ENCODE measurements around the gene ZFP36L2.
"Not testable (repeated sequence)": the region's sequence is repeated elsewhere in the genome, so short reads cannot be mapped to it uniquely, and the experiment has no call there.

The ZFP36L2 gene

DNA sequence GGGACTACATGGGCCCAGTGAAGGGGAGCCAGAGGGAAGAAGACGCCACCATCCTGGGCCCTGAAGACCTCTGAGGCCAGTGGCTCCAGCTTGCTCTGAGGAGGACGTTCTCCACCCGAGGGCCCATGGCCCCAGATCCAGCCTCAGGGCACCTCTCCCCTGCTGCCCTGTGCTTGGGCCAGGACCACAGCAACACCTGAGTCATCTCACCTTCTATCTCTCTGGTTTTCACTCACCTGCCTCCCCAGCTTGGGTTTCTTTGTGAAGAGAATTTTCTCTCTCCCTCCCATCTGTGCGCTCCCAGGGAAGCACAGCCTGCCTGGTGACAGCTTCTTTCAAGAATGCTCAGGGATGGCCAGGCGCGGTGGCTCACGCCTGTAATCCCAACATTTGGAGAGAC, 19.8 kb downstream of the ZFP36L2 start:
- DNase-seq = no peak

DNA sequence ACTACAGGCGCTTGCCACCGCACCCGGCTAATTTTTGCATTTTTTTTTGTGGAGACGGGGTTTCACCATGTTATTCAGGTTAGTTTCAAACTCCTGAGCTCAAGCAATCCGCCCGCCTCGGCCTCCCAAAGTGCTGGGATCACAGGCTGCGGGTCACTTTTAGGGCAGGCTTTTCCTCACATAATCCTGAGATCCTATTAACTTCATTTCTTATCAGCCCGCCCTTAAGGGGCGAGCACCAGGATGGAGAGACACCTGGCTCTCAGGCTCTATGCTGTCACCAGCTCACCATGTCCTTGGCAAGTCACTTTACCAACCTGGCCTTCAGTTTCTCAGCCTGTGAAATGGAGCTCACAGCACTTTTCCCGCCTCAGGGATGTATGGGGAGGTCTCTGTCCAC, 23.0 kb downstream of the ZFP36L2 start:
- no peak for DNase-seq

GRCh38 chr2:43202289-43202688, 24.1 kb downstream of the ZFP36L2 start:
- no peak for DNase-seq

GRCh38 chr2:43201497-43201896, 24.9 kb downstream of the ZFP36L2 start:
- no peak for DNase-seq

- no peak for DNase-seq
Observed at GRCh38 chr2:43201016-43201415, 25.4 kb downstream of the ZFP36L2 start.

DNA sequence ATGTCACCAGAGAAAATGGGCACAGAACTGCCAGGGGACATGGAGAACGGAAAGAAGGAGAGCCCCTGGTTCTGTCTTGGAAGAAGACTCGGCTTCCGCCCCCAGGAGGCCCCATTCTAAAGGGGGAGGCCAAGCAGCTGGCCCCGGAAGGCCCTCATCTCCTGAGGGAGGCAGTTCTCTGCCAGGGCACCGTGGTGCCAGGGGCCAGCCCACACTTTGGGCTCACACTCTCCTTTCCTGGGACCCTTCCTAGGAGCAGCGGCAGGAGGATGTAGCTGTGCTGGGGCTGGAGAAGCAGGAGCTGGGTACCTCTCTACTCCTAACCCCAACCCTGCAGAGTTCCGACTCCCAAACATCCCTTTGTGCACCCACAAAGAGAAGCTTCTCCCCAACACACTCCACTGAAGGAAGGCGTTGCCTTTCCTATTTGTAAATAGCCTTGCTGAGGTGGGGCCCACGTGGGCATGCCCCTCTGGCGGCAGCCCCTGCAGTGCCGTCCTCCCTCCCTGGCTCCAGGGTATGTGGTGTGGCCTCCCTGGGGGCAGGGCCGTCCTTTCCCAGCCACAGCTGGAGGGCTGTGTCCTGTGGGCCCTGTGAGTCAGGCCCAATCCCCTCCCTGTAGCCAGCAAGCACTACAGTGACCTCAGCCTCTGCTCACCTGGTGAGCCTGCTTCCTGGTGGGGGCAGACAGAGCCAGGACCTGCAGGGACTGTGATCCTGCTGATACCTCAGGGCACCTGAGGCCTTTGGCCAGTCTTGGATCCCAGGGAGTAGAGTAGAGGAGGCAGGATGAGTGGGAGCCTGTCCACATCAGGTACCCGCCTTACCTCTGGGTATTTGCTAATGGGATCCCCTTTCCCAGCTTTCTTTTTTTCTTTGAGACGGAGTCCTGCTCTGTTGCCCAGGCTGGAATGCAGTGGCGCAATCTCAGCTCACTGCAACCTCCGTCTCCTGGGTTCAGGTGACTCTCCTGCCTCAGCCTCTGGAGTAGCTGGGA, 26.6 kb downstream of the ZFP36L2 start:
- DNase-seq = no peak

DNA sequence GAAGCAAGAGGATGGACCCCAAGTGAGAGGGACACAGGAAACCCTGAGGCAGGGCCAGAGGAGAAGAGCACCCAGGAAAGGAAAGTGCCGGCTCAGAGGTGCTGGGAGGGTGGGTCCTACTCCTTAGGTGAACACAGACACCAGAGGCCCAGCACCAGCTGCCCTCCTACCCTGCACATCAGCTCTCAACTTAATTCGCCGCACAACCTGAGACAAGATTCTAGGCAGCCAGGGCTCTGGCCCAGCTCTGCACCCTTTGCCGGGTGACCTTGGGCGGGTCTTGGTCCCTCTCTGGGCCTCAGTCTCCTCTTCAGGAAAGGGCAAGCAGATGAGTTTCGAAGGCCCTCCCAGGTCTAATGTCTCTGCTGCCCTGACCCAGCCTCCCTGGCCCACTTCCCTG, 28.1 kb downstream of the ZFP36L2 start:
- DNase-seq = no peak

- DNase-seq = no peak
Observed at GRCh38 chr2:43197588-43197896, 28.9 kb downstream of the ZFP36L2 start.

DNA sequence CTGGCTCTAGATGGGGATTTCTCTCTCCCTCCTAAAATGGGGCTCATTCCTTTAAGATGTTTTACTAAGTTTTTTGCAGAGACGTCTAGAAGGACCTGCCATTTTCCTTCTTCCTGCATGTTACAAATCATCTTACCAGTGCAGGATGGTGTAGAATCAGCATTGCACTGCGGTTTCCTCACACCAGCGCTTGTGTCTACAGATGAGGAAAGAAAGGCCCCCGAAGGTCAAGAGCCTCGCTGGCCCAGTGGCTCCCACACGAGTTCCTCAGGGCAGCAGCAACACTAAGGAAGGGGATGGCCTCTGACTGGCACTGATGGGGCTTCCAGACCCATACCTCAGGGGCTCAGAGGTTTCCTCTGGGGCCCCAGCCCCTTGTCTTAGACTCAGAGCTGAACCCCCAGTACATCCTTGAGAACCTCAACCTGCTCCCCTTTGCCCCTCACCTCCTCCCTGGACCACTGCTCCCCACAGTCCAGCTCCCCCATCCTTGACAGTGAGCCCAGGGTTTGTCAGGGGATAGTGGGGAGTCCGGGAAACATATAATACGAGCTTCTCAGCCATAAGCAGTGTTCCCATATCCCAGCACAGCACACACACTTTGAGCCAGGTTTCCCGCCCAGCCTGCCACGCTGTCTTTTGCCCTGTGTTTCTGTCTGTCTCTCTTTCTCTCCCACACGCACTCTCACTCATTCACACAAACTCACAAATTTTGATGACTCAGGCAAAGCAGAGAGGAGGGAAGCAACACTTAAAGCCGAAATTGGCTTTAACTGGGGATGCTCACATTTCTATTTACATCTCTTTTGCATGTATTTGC, 29.4 kb downstream of the ZFP36L2 start:
- DNase-seq = no peak

- DNase-seq = no peak
Observed at GRCh38 chr2:43194121-43194869, 32.1 kb downstream of the ZFP36L2 start.

DNA sequence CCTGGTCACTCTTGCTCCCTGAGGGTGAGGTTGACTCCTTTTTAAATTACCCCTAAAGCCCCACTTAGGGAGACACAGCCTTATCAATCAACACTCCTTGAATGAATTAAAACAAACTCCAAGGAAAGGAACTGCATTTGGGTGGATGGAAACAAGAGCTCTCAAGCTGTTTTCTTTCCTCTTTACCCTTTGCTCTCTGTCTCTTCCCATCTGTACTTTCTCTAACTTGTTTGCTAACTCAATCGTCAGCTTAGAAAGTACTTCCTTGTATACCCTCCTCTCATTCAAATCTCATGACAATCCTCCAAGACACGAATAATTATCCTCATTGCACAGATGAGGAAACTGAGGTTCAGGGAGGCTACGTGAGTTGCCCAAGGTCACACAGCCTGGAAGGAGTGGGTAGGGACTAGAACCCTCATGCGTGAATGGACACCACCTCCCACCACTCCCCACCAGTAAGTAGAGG, 32.7 kb downstream of the ZFP36L2 start:
- DNase-seq = no peak

DNA sequence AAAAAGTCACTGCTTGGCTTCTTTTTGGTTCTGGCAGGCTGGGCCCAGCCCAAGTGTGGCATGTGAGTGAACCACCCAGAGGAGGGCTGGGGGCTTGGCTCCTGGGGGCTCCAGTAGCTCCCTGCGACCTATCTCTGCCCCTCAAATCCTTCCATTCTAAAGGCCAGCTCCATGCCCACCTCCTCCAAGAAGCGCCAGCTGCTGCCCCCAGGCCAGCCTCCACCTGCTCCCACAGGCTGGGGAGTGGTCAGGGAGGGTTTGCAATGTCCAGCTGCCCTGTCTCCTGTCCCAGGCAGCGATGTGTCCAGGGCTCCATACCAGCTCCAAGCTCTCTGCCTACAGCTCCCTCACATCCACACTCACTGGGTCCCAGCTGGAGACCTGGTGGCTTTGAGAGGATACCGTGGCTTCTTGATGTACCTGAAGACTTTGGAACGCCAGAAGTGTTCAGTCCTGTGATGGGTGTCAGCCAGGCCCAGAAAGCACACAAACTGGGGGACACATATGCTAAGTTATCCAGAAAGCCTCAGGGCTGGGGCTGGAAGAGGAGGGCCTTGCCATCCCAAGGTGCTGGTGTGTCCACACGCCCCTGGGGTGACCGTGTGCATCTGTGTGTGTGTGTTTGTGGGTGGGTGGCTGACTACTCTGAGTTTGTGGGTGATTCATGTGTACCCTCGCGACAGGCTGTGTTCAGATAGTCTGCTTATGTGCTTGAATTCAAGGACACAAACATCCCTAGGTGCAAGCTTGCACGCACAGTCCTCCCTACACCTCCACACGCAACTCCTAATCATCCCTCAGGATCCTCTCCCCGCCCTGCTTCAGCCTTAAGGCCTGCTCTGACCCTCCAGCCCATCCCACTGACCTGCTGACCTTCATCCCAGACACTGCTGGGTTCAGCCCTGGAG, 33.4 kb downstream of the ZFP36L2 start:
- DNase-seq = no peak

DNA sequence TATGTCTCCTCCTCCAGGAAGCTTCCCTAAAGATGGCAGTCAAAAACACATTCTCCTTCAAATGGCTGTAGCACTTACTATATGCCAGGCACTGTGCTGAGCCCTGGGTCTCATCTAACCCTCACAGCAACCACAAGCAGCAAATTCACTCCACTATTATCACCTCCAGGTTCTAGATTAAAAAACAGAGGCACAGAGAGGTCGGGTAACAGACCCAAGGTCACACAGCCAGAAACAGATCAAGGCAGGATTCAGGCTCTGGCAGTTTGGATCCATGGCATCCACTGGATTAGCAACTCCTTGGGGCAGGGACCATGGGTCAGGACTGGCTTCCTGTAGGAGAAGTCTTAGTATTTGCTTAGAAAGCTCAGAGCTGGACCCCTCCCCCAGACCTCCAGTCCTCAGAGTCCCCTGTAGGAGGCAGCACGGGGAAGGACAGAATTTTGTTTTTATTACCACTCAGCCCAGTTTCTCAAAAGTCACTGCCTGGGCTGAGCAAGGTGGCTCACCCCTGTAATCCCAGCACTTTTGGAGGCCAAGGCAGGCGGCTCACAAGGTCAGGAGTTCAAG, 34.4 kb downstream of the ZFP36L2 start:
- DNase-seq = no peak

- DNase-seq = no peak
Observed at GRCh38 chr2:43190311-43191052, 35.9 kb downstream of the ZFP36L2 start.

DNA sequence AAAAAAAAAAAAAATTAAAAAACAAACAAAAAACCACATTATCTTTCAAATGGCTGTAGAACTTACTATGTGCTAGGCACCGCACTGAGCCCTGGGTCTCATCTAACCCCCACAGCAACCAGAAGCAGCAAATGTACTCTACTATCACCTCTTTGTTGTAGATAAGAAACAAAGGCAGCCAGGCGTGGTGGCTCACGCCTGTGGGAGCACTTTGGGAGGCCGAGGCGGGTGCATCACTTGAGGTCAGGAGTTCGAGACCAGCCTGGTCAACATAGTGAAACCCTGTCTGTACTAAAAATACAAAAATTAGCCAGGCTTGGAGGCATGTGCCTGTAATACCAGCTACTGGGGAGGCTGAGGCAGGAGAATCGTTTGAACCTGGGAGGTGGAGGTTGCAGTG, 36.5 kb downstream of the ZFP36L2 start:
- DNase-seq = not testable (repeated sequence)

GRCh38 chr2:43188561-43189386, 37.6 kb downstream of the ZFP36L2 start:
- no peak for DNase-seq

DNA sequence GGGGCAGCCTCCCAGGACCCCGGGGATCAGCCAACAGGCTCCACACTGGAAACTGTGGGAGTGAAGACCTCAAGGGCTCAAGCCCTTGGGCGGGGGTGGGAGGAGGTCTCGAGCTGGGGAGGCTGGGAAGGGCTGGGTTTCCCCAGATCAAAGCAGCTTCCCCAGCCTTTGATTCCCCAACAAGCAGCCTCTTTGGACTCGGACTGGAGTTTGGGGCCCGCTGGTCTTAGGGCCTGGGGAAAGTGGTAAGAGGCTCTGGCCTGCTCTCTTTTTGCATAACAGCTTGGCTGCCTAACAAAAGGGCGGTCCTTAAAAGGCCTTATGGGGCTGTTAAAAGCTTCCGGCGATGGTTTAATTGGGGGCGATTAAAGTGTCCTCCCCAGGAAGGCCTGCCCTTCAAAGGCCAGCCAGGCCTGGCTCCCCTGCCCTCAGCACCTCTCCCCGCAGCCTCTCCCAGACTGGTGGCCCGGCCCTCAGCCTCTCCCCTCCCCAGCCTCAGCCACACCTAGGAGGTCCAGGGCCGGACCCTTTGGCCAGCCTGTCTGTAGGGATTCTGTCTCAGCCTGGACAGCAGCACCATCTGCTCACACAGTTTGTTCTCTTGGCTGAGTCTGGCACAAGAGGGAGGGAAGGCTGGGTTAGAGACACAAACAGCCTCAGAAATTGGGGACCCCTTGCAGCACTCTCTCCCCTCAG, 39.6 kb downstream of the ZFP36L2 start:
- DNase-seq = no peak

- DNase-seq = no peak
Observed at GRCh38 chr2:43186321-43186678, 40.1 kb downstream of the ZFP36L2 start.

GRCh38 chr2:43185146-43185545, 41.3 kb downstream of the ZFP36L2 start:
- DNase-seq = no peak
